CD14-positive monocyte (primary cell): Measurements from ENCODE around the gene VPS16. TPM values are rescaled to one million over a fixed set of nuclear protein-coding genes. Genes with fewer than 3 reads are reported as not detected.

Source experiments
- DNase-seq, 3 donors: peaks; one replicate each; pipeline ENCODE4 v3.0.0-alpha.2; 2011 to 2022
- H2AFZ ChIP-seq: 2 replicates; pipeline ENCODE4 v1.6.0; 2012; ENCODE audit warnings: mild to moderate bottlenecking, low read depth, low read length, inconsistent platforms; ENCODE audit not compliant: insufficient read depth, poor library complexity, severe bottlenecking
- H3K27ac ChIP-seq, 2 donors: 1 replicate in 1 of 2; 2 replicates in 1 of 2; pipeline ENCODE4 v1.5.1; 2012 to 2013; ENCODE audit warnings: low read length in 2 of 2, control low read depth in 1 of 2, inconsistent platforms in 1 of 2, low read depth in 1 of 2, mild to moderate bottlenecking in 1 of 2
- H3K27me3 ChIP-seq, 2 donors: one replicate each; pipeline versions ENCODE4 v1.6.0 to v1.6.1; 2011 to 2013; ENCODE audit warnings: low read length in 2 of 2; ENCODE audit not compliant: control insufficient read depth in 2 of 2, insufficient read depth in 2 of 2
- H3K36me3 ChIP-seq, 2 donors: replicated peaks in 1 of 2; 1 replicate in 1 of 2; 2 replicates in 1 of 2; pipeline versions ENCODE4 v1.5.1 to v1.6.1; 2012 to 2013; ENCODE audit warnings: low read length in 2 of 2, control low read depth in 1 of 2, inconsistent platforms in 1 of 2, mild to moderate bottlenecking in 1 of 2; ENCODE audit not compliant: insufficient read depth in 2 of 2, control insufficient read depth in 1 of 2
- H3K4me1 ChIP-seq, 2 donors: 1 replicate in 1 of 2; 2 replicates in 1 of 2; pipeline versions ENCODE4 v1.5.1 to v1.6.1; 2012 to 2013; ENCODE audit warnings: low read length in 2 of 2, control low read depth in 1 of 2, inconsistent platforms in 1 of 2, mild to moderate bottlenecking in 1 of 2, moderate library complexity in 1 of 2; ENCODE audit not compliant: insufficient read depth in 2 of 2, control insufficient read depth in 1 of 2
- H3K4me2 ChIP-seq: replicated peaks from 2 replicates; pipeline ENCODE3; 2012; ENCODE audit warnings: low read length, moderate library complexity, mild to moderate bottlenecking; ENCODE audit not compliant: poor library complexity, severe bottlenecking; ENCODE audit errors: extremely low read depth
- H3K4me3 ChIP-seq, 3 experiments: fragments of 200-600 bp in 1 of 3; sonication (generic) in 1 of 3; replicated peaks in 1 of 3; 1 replicate in 2 of 3; 2 replicates in 1 of 3; pipeline ENCODE4 v1.5.1; 2011 to 2013; ENCODE audit warnings: low read length in 3 of 3, mild to moderate bottlenecking in 3 of 3, control low read depth in 2 of 3, low read depth in 2 of 3, inconsistent platforms in 1 of 3, moderate library complexity in 1 of 3
- H3K79me2 ChIP-seq: 2 replicates; pipeline ENCODE4 v1.6.0; 2012; ENCODE audit warnings: mild to moderate bottlenecking, control low read depth, inconsistent platforms, low read length, moderate library complexity; ENCODE audit not compliant: insufficient read depth
- H3K9ac ChIP-seq: 2 replicates; pipeline ENCODE4 v1.6.0; 2017; ENCODE audit warnings: low read length, mild to moderate bottlenecking; ENCODE audit not compliant: insufficient read depth, poor library complexity, severe bottlenecking
- H3K9me3 ChIP-seq, 2 donors: replicated peaks in 1 of 2; 1 replicate in 1 of 2; 2 replicates in 1 of 2; pipeline versions ENCODE4 v1.5.1 to v1.6.1; 2012 to 2013; ENCODE audit warnings: low read length in 2 of 2, control low read depth in 1 of 2; ENCODE audit not compliant: control insufficient read depth in 1 of 2, insufficient read depth in 1 of 2
- H4K20me1 ChIP-seq: 2 replicates; pipeline ENCODE4 v1.6.0; 2012; ENCODE audit warnings: mild to moderate bottlenecking, low read length, control low read depth, moderate library complexity; ENCODE audit not compliant: insufficient read depth
- H3K27ac Mint-ChIP-seq, 7 donors: one replicate each; pipeline ENCODE4 v1.8.0; 2020; ENCODE audit warnings: mild to moderate bottlenecking in 7 of 7, mixed read lengths in 7 of 7, moderate library complexity in 6 of 7, inconsistent platforms in 2 of 7
- H3K27me3 Mint-ChIP-seq, 3 donors: one replicate each; pipeline ENCODE4 v1.8.0; 2021 to 2022; ENCODE audit warnings: low read depth in 3 of 3, mild to moderate bottlenecking in 3 of 3, mixed read lengths in 3 of 3, moderate library complexity in 3 of 3, inconsistent platforms in 1 of 3
- H3K36me3 Mint-ChIP-seq, 2 donors: one replicate each; pipeline ENCODE4 v1.8.0; 2020; ENCODE audit warnings: mixed read lengths in 2 of 2, inconsistent platforms in 1 of 2, mild to moderate bottlenecking in 1 of 2
- H3K4me1 Mint-ChIP-seq: one replicate; pipeline ENCODE4 v1.8.0; 2020; ENCODE audit warnings: mild to moderate bottlenecking, mixed read lengths
- H3K4me3 Mint-ChIP-seq, 2 donors: one replicate each; pipeline ENCODE4 v1.8.0; 2020; ENCODE audit warnings: mild to moderate bottlenecking in 2 of 2, mixed read lengths in 2 of 2, moderate library complexity in 1 of 2
- H3K9me3 Mint-ChIP-seq, 7 donors: one replicate each; pipeline ENCODE4 v1.8.0; 2020 to 2022; ENCODE audit warnings: mixed read lengths in 7 of 7, mild to moderate bottlenecking in 6 of 7, moderate library complexity in 6 of 7, inconsistent platforms in 2 of 7
- WGBS: methylation state at CpG from one replicate; pipeline ENCODE4 v1.1.5; 2013; ENCODE audit warnings: missing lambda C conversion rate; ENCODE audit not compliant: insufficient coverage; 5-methylcytosine and 5-hydroxymethylcytosine counted together
- intact Hi-C, 2 donors: fragments of 100-400 bp; cut with micrococcal nuclease; formaldehyde crosslinking; loops; one replicate each; pipeline versions ENCODE4 v1.15.0 to v1.15.1; 2023
- polyA plus RNA-seq, 3 donors: library from polyadenylated mRNA; depleted of rRNA in 1 of 3; unstranded in 2 of 3; stranded (reverse) in 1 of 3; fragments of 300-500 nt in 2 of 3; fragments of >200 nt in 1 of 3; fragmentation: Illumina TruSeq in 2 of 3; gene quantifications; 1 replicate in 2 of 3; 2 replicates in 1 of 3; pipeline ENCODE4 v1.2.3, GENCODE V29; 2012 to 2021
- TF ChIP-seq, protein P1 (sequence below): fragments of 200-600 bp; IDR thresholded peaks from one replicate; pipeline ENCODE4 v1.8.0; 2022; ENCODE audit warnings: antibody characterized with exemption, mild to moderate bottlenecking

The VPS16 gene
- polyA plus RNA-seq, 3 donors, result 33.3 to 87.0 (median 34.5) TPM

DNA sequence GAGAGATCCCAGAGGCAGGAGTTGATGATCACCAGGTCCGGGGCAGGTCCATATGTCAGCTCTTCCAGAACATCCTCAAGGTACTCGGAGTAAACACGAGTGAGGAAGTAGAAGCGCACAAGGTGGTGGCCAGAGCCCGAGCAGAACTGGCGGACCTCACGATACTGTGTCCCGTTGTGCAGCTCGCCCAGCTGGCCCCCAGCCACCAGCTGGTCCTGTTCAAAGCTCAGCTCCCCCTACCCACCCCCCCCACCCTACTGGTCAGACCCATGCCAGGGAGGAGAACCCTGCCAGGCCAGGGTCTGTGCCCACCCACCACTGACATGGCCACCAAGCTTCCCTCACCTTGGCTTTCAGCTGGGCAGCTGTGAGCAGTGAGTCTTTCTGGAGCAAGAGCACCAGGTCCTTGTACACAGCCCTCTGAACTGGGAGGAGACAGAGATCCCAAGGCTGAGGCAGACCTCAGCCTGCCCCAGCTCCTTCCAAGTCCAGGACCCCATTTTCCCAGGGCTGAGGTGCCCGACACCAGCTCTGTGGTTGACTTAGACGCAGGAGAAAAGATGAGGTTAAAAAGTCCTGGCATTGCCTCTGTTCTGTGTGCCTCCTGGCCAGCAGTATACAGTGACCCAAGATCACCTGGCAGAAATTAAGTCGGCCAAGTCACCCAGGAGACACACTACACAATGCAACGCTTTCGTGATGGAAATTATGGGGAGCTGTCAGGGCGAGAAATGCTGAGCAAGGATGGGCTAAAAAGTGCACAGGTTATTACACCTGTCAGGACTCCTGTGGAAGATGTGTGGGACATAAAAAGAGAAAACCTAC lies 1.5 kb upstream of the VPS16 start:
- intact Hi-C loops, result no loop called here
- Mint-ChIP-seq H3K27ac (peak overlapping the region in 3 of 7 donors; percentile 22 to 70 (median 49)), H3K36me3 (peaks cover 17 to 34% of the 10 kb centered on the region in 2 donors), H3K4me3 (peak overlapping the region; percentile 42 to 58), H3K4me1 (peaks cover 26% of the 10 kb centered on the region), H3K9me3 (no peaks in the 10 kb centered on the region), H3K27me3 (peaks cover 0 to 4% (median 3%) of the 10 kb centered on the region in 3 donors)
- WGBS, result over 99% methylated on average over 11 of the region's 15 CpGs
- H2AFZ ChIP-seq, result peak overlapping the region; percentile 100
- no peaks in the 10 kb centered on the region for H3K27me3 ChIP-seq
- peaks cover 11% of the 10 kb centered on the region for H4K20me1 ChIP-seq
- H3K4me1 ChIP-seq, result peaks cover 16 to 27% of the 10 kb centered on the region in 2 donors
- no peak overlapping the region for H3K4me2 ChIP-seq
- no peak overlapping the region for H3K9ac ChIP-seq
- peaks cover 16% of the 10 kb centered on the region for H3K79me2 ChIP-seq
- peaks cover 0 to 31% of the 10 kb centered on the region in 2 donors for H3K36me3 ChIP-seq
- H3K4me3 ChIP-seq, result no peak overlapping the region
- no peak for DNase-seq
- H3K27ac ChIP-seq, result no peak overlapping the region
- TF ChIP-seq, protein P1, sequence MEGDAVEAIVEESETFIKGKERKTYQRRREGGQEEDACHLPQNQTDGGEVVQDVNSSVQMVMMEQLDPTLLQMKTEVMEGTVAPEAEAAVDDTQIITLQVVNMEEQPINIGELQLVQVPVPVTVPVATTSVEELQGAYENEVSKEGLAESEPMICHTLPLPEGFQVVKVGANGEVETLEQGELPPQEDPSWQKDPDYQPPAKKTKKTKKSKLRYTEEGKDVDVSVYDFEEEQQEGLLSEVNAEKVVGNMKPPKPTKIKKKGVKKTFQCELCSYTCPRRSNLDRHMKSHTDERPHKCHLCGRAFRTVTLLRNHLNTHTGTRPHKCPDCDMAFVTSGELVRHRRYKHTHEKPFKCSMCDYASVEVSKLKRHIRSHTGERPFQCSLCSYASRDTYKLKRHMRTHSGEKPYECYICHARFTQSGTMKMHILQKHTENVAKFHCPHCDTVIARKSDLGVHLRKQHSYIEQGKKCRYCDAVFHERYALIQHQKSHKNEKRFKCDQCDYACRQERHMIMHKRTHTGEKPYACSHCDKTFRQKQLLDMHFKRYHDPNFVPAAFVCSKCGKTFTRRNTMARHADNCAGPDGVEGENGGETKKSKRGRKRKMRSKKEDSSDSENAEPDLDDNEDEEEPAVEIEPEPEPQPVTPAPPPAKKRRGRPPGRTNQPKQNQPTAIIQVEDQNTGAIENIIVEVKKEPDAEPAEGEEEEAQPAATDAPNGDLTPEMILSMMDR, result no peak
- H3K9me3 ChIP-seq, result no peaks in the 10 kb centered on the region

DNA sequence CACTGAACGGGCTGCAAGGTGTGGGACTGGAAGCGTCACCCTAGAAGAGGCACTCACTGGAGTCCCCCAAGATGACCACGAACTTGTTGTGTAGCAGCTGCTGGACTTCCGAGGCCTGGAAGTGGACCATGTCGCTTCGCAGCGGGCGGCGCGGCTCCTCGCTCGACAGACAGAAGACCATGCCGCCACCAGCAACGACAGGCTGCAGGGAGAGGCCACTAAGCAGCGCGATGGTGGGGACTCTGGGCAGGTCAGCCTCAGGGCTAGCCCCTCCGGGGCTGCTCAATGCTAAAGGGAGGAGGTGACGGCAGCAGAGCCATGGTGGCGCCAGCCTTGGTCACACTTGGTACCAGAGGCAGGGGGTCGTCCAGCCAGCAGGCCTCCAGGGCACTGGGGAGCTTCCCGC lies 810 bp upstream of the VPS16 start:
- intact Hi-C loops, result no loop called here
- H3K9me3 ChIP-seq, result no peaks in the 10 kb centered on the region
- peak overlapping the region; percentile 100 for H2AFZ ChIP-seq
- H3K4me1 ChIP-seq, result peaks cover 13 to 27% of the 10 kb centered on the region in 2 donors
- peaks cover 0 to 31% of the 10 kb centered on the region in 2 donors for H3K36me3 ChIP-seq
- Mint-ChIP-seq H3K4me1 (peaks cover 26% of the 10 kb centered on the region), H3K4me3 (peak overlapping the region; percentile 42 to 58), H3K27ac (peak overlapping the region in 5 of 7 donors; percentile 6 to 85 (median 22)), H3K27me3 (peaks cover 0 to 4% (median 3%) of the 10 kb centered on the region in 3 donors), H3K9me3 (no peaks in the 10 kb centered on the region), H3K36me3 (peaks cover 17 to 36% of the 10 kb centered on the region in 2 donors)
- no peaks in the 10 kb centered on the region for H3K27me3 ChIP-seq
- H3K9ac ChIP-seq, result peak overlapping the region; percentile 90
- H3K4me2 ChIP-seq, result peak overlapping the region; percentile 79
- TF ChIP-seq, protein P1, result no peak
- no peak for DNase-seq
- WGBS, result 87% methylated on average over 21 of the region's 21 CpGs
- H3K4me3 ChIP-seq, result peak overlapping the region in 2 of 3 experiments; percentile 80 to 94
- peaks cover 18% of the 10 kb centered on the region for H4K20me1 ChIP-seq
- peaks cover 16% of the 10 kb centered on the region for H3K79me2 ChIP-seq
- H3K27ac ChIP-seq, result peak overlapping the region in 1 of 2 donors; percentile 92
